HepG2 (cell line): ENCODE results near the gene BABAM2. TPM values are rescaled to one million over a fixed set of nuclear protein-coding genes. Genes with fewer than 3 reads are reported as not detected.

Experiments
- ATAC-seq: fragments of 200-7000 bp; cut with Tn5 transposase; 3 replicates; pipeline ENCODE4 v1.9.1; 2020; ENCODE audit warnings: mild to moderate bottlenecking, moderate library complexity
- BruUV-seq: library from RNA; stranded (reverse); fragments of 400-500 nt; replicated peaks from 2 replicates; lab custom pipeline; 2021; lab: Mats Ljungman, UMichigan
- CTCF ChIA-PET: fragments of 300-600 bp; formaldehyde crosslinking; extraction: SDS; loops from one replicate; lab custom pipeline; 2021; ENCODE audit warnings: low total read pairs, inconsistent platforms, low intra/inter-chr PET ratio; lab: Yijun Ruan, JAX
- POLR2A ChIA-PET: fragments of 350-600 bp; sonication (Branson Sonifier 250); formaldehyde crosslinking; loops from one replicate; lab custom pipeline; 2020; ENCODE audit warnings: antibody characterized with exemption, inconsistent platforms; lab: Yijun Ruan, JAX
- DNase-seq: peaks from one replicate; pipeline ENCODE4 v3.0.0-alpha.2; 2015; ENCODE audit warnings: low spot score
- FAIRE-seq: peaks from 3 replicates; lab custom pipeline; 2011; peaks lifted over from hg19 to GRCh38; lab: Jason Lieb, UNC
- H2AFZ ChIP-seq: one replicate; pipeline ENCODE4 v1.6.1; 2011; ENCODE audit warnings: low read length, inconsistent platforms
- H3K27ac ChIP-seq: fragments of 300-600 bp; 3 replicates; pipeline ENCODE4 v1.8.0; 2011; ENCODE audit warnings: mixed run types, mild to moderate bottlenecking, mixed read lengths, low read length, inconsistent platforms; ENCODE audit not compliant: insufficient read depth; ENCODE audit errors: extremely low read length
- H3K27me3 ChIP-seq, 2 experiments: fragments of 200-600 bp in 1 of 2; 2 replicates in 1 of 2; 3 replicates in 1 of 2; pipeline versions ENCODE4 v1.6.0 to v1.8.0; 2011; ENCODE audit warnings: low read length in 2 of 2, mild to moderate bottlenecking in 2 of 2, moderate library complexity in 2 of 2, inconsistent platforms in 1 of 2; ENCODE audit not compliant: insufficient read depth in 2 of 2, control insufficient read depth in 1 of 2
- H3K36me3 ChIP-seq, 2 experiments: fragments of 200-600 bp in 1 of 2; replicated peaks in 1 of 2; 2 replicates in 1 of 2; 3 replicates in 1 of 2; pipeline versions ENCODE4 v1.5.1 to v1.8.0; 2011; ENCODE audit warnings: low read length in 2 of 2, inconsistent platforms in 1 of 2; ENCODE audit not compliant: insufficient read depth in 2 of 2, control insufficient read depth in 1 of 2
- H3K4me1 ChIP-seq: 2 replicates; pipeline ENCODE4 v1.5.1; 2012; ENCODE audit warnings: low read length, inconsistent platforms; ENCODE audit not compliant: insufficient read depth
- H3K4me2 ChIP-seq: 2 replicates; pipeline ENCODE4 v1.6.0; 2011; ENCODE audit warnings: low read depth, low read length, inconsistent platforms
- H3K4me3 ChIP-seq, 3 experiments: fragments of 200-600 bp in 1 of 3; sonication (generic), shearing (Covaris generic) in 1 of 3; replicated peaks in 1 of 3; 2 replicates each; pipeline ENCODE4 v1.5.1; 2011 to 2016; ENCODE audit warnings: low read length in 3 of 3, inconsistent platforms in 2 of 3, low read depth in 2 of 3, mild to moderate bottlenecking in 2 of 3, control low read depth in 1 of 3, mixed read lengths in 1 of 3; ENCODE audit not compliant: insufficient read depth in 1 of 3
- H3K79me2 ChIP-seq: one replicate; pipeline ENCODE4 v1.6.1; 2011; ENCODE audit warnings: low read length, inconsistent platforms; ENCODE audit not compliant: insufficient read depth
- H3K9ac ChIP-seq: 2 replicates; pipeline ENCODE4 v1.6.0; 2011; ENCODE audit warnings: mild to moderate bottlenecking, low read depth, low read length, inconsistent platforms; ENCODE audit not compliant: insufficient read depth
- H3K9me3 ChIP-seq: 2 replicates; pipeline ENCODE4 v1.5.1; 2012; ENCODE audit warnings: mild to moderate bottlenecking, low read length
- H4K20me1 ChIP-seq: 2 replicates; pipeline ENCODE4 v1.6.0; 2011; ENCODE audit warnings: inconsistent platforms, mild to moderate bottlenecking, low read length, moderate library complexity; ENCODE audit not compliant: insufficient read depth
- ATF5 ChIP-seq: sonication (generic); formaldehyde crosslinking; IDR thresholded peaks from 2 replicates; pipeline ENCODE4 v1.4.0; 2020; ENCODE audit warnings: mild to moderate bottlenecking, low read depth, missing genetic modification reagents
- DR1 ChIP-seq: sonication (generic); formaldehyde crosslinking; IDR thresholded peaks from 2 replicates; pipeline ENCODE4 v1.8.0; 2021; ENCODE audit warnings: mild to moderate bottlenecking, missing genetic modification reagents, inconsistent platforms
- E2F1 ChIP-seq: sonication (generic); formaldehyde crosslinking; IDR thresholded peaks from 2 replicates; pipeline ENCODE4 v1.5.0; 2020; ENCODE audit warnings: missing genetic modification reagents
- HIC2 ChIP-seq: sonication (generic); formaldehyde crosslinking; IDR thresholded peaks from 2 replicates; pipeline ENCODE4 v1.9.0; 2022; ENCODE audit warnings: low read depth, missing genetic modification reagents
- HMGXB3 ChIP-seq: sonication (generic); formaldehyde crosslinking; IDR thresholded peaks from 2 replicates; pipeline ENCODE4 v1.4.0; 2020; ENCODE audit warnings: missing genetic modification reagents, borderline replicate concordance
- NFIB ChIP-seq: sonication (generic); formaldehyde crosslinking; IDR thresholded peaks from 2 replicates; pipeline ENCODE4 v1.9.0; 2021; ENCODE audit warnings: missing genetic modification reagents, mild to moderate bottlenecking, borderline replicate concordance
- PLSCR1 ChIP-seq: sonication (generic); formaldehyde crosslinking; IDR thresholded peaks from 2 replicates; pipeline ENCODE4 v1.5.0; 2020; ENCODE audit warnings: missing genetic modification reagents, mild to moderate bottlenecking, borderline replicate concordance
- SIX1 ChIP-seq: sonication (generic); formaldehyde crosslinking; IDR thresholded peaks from 2 replicates; pipeline ENCODE4 v1.4.0; 2020; ENCODE audit warnings: missing genetic modification reagents, borderline replicate concordance
- TRIM24 ChIP-seq: sonication (generic); formaldehyde crosslinking; IDR thresholded peaks from 2 replicates; pipeline ENCODE4 v1.8.0; 2022; ENCODE audit warnings: mild to moderate bottlenecking, missing genetic modification reagents
- ZNF720 ChIP-seq: sonication (generic); formaldehyde crosslinking; IDR thresholded peaks from 2 replicates; pipeline ENCODE4 v1.4.0; 2020; ENCODE audit warnings: missing genetic modification reagents
- ZNF766 ChIP-seq: sonication (generic); formaldehyde crosslinking; IDR thresholded peaks from 2 replicates; pipeline ENCODE4 v1.5.0; 2020; ENCODE audit warnings: missing genetic modification reagents, borderline replicate concordance
- ZNF841 ChIP-seq: sonication (generic); formaldehyde crosslinking; IDR thresholded peaks from 2 replicates; pipeline ENCODE4 v1.8.1; 2023; ENCODE audit warnings: missing genetic modification reagents, borderline replicate concordance
- WGBS: methylation state at CpG from one replicate; pipeline ENCODE4 v1.1.6; 2017; ENCODE audit warnings: low lambda C conversion rate; 5-methylcytosine and 5-hydroxymethylcytosine counted together
- in situ Hi-C: cut with HindIII; loops from 2 replicates; pipeline ENCODE4 v1.10.0; 2017; ENCODE audit warnings: low pct_unique_long_range_greater_than_20kb; ENCODE audit not compliant: extremely low pct_ligation_motif_present
- intact Hi-C: fragments of 100-400 bp; cut with micrococcal nuclease; formaldehyde crosslinking; loops from one replicate; pipeline ENCODE4 v1.10.0; 2022; ENCODE audit not compliant: unreplicated experiment
- polyA plus RNA-seq, 8 experiments: library from polyadenylated mRNA; depleted of rRNA in 3 of 8; stranded (reverse) in 7 of 8; unstranded in 1 of 8; fragments of >200 nt; fragmentation: Illumina TruSeq in 4 of 8; extraction: Trizol in 4 of 8; gene quantifications; 2 replicates each; pipeline versions ENCODE4 v1.2.1 to v1.2.3, GENCODE V29; 2011 to 2016; ENCODE audit warnings: low read depth in 4 of 8, missing spikeins in 1 of 8, mixed read lengths in 1 of 8; ENCODE audit not compliant: insufficient read depth in 1 of 8
- total RNA-seq, 5 experiments: library from RNA; depleted of rRNA; stranded (reverse); fragments of >200 nt; fragmentation: Illumina TruSeq; extraction: Trizol; gene quantifications; 2 replicates each; pipeline ENCODE4 v1.2.3, GENCODE V29; 2016; ENCODE audit warnings: low read depth in 1 of 5

Gene BABAM2
- total and polyA plus RNA-seq, 2 of the 13 experiments (the other 11 are each of a cell fraction or from before 2014, with no cell fraction given): 24.9 to 28.0 TPM

GRCh38 chr2:27960237-27960912 lies 69.8 kb downstream of the BABAM2 start (continued):
- no peak for TF ChIP-seq HIC2 (CRISPR knock-in tag)
- no peak for TF ChIP-seq SIX1 (CRISPR knock-in tag)
- TF ChIP-seq DR1 (CRISPR knock-in tag): no peak
- TF ChIP-seq ATF5 (CRISPR knock-in tag): no peak
- TF ChIP-seq, all 625 proteins: peak for 0

GRCh38 chr2:27962006-27962405 lies 71.5 kb downstream of the BABAM2 start:
- ChIA-PET POLR2A (no interaction called here), CTCF (no interaction called here)
- H3K79me2 ChIP-seq: no peaks in the 10 kb centered on the region
- peaks cover 21% of the 10 kb centered on the region for H3K4me1 ChIP-seq
- peaks cover 4% of the 10 kb centered on the region; the same call in 1 of the 2 replicates for H3K9me3 ChIP-seq
- no peaks in the 10 kb centered on the region for H4K20me1 ChIP-seq
- in situ Hi-C loops: no loop called here
- H3K4me2 ChIP-seq: no peak overlapping the region
- H3K36me3 ChIP-seq: no peaks in the 10 kb centered on the region
- WGBS: 99% methylated on average over 2 of the region's 2 CpGs
- DNase-seq: no peak
- H2AFZ ChIP-seq: no peak overlapping the region
- no peaks in the 10 kb centered on the region for H3K27me3 ChIP-seq
- H3K27ac ChIP-seq: no peak overlapping the region
- BruUV-seq: no TSS peak
- H3K9ac ChIP-seq: no peak overlapping the region
- FAIRE-seq: no peak
- intact Hi-C loops: no loop called here
- no peak for ATAC-seq
- no peak overlapping the region for H3K4me3 ChIP-seq
- no peak for TF ChIP-seq HMGXB3 (CRISPR knock-in tag)
- no peak for TF ChIP-seq TRIM24 (CRISPR knock-in tag)
- TF ChIP-seq NFIB (CRISPR knock-in tag): no peak
- TF ChIP-seq ZNF766 (CRISPR knock-in tag): no peak
- TF ChIP-seq PLSCR1 (CRISPR knock-in tag): no peak
- no peak for TF ChIP-seq ZNF720
- no peak for TF ChIP-seq ZNF841
- no peak for TF ChIP-seq E2F1 (CRISPR knock-in tag)
